H9 (cell line): ENCODE results near the gene FXN. TPM values are rescaled to one million over a fixed set of nuclear protein-coding genes. Genes with fewer than 3 reads are reported as not detected.
A peak's percentile ranks its signal among the peaks of the same experiment; 100 is the strongest.

Experiments used
- DNase-seq: peaks from one replicate; pipeline ENCODE4 v3.0.0-alpha.2; 2017
- H2AFZ ChIP-seq: one replicate; pipeline ENCODE4 v1.6.1; 2013; ENCODE audit warnings: mild to moderate bottlenecking, low read length, control low read depth, moderate library complexity
- H2AK5ac ChIP-seq: 2 replicates; pipeline ENCODE4 v1.6.1; 2013; ENCODE audit warnings: low read length, control low read depth, mixed read lengths; ENCODE audit not compliant: insufficient read length
- H2BK120ac ChIP-seq: one replicate; pipeline ENCODE4 v1.6.1; 2013; ENCODE audit warnings: low read depth, mild to moderate bottlenecking, low read length, control low read depth, inconsistent platforms; ENCODE audit not compliant: poor library complexity, severe bottlenecking
- H2BK12ac ChIP-seq: 2 replicates; pipeline ENCODE4 v1.6.1; 2013; ENCODE audit warnings: low read length, control low read depth, mixed read lengths, low read depth; ENCODE audit not compliant: insufficient read length
- H2BK15ac ChIP-seq: 2 replicates; pipeline ENCODE4 v1.6.1; 2013; ENCODE audit warnings: low read depth, low read length, control low read depth
- H2BK20ac ChIP-seq: one replicate; pipeline ENCODE4 v1.6.1; 2013; ENCODE audit warnings: low read depth, mild to moderate bottlenecking, low read length, control low read depth, inconsistent platforms; ENCODE audit not compliant: poor library complexity, severe bottlenecking
- H2BK5ac ChIP-seq: 2 replicates; pipeline ENCODE4 v1.6.1; 2013; ENCODE audit warnings: low read length, control low read depth, mixed read lengths; ENCODE audit not compliant: insufficient read length
- H3K14ac ChIP-seq: 2 replicates; pipeline ENCODE4 v1.6.1; 2013; ENCODE audit warnings: low read length, control low read depth; ENCODE audit not compliant: insufficient read depth
- H3K18ac ChIP-seq: 2 replicates; pipeline ENCODE4 v1.6.1; 2013; ENCODE audit warnings: low read depth, mild to moderate bottlenecking, mixed read lengths, low read length, control low read depth; ENCODE audit not compliant: insufficient read length
- H3K23ac ChIP-seq: 2 replicates; pipeline ENCODE4 v1.6.1; 2013; ENCODE audit warnings: low read length, control low read depth, mixed read lengths, low read depth; ENCODE audit not compliant: insufficient read length
- H3K23me2 ChIP-seq: 2 replicates; pipeline ENCODE4 v1.6.1; 2013; ENCODE audit warnings: low read depth, mild to moderate bottlenecking, mixed read lengths, low read length, control low read depth; ENCODE audit not compliant: insufficient read length, poor library complexity, severe bottlenecking
- H3K27ac ChIP-seq: 2 replicates; pipeline ENCODE4 v1.5.1; 2013; ENCODE audit warnings: low read length, control low read depth, mixed read lengths, low read depth; ENCODE audit not compliant: insufficient read length
- H3K27me3 ChIP-seq: 2 replicates; pipeline ENCODE4 v1.6.1; 2013; ENCODE audit warnings: low read length, control low read depth, inconsistent platforms; ENCODE audit not compliant: insufficient read depth
- H3K4ac ChIP-seq: 2 replicates; pipeline ENCODE4 v1.6.1; 2013; ENCODE audit warnings: low read depth, mild to moderate bottlenecking, control low read depth, inconsistent platforms, low read length, moderate library complexity
- H3K4me1 ChIP-seq: 2 replicates; pipeline ENCODE4 v1.6.1; 2013; ENCODE audit warnings: low read length, control low read depth, inconsistent platforms; ENCODE audit not compliant: insufficient read depth
- H3K4me2 ChIP-seq: 2 replicates; pipeline ENCODE4 v1.6.1; 2013; ENCODE audit warnings: low read length, control low read depth, mixed read lengths; ENCODE audit not compliant: insufficient read length, insufficient read depth
- H3K56ac ChIP-seq: 2 replicates; pipeline ENCODE4 v1.6.1; 2013; ENCODE audit warnings: low read depth, mild to moderate bottlenecking, mixed read lengths, low read length, control low read depth; ENCODE audit not compliant: insufficient read length
- H3K79me1 ChIP-seq: 2 replicates; pipeline ENCODE4 v1.6.1; 2013; ENCODE audit warnings: low read depth, mild to moderate bottlenecking, moderate library complexity, low read length, control low read depth, inconsistent platforms; ENCODE audit not compliant: insufficient read depth, poor library complexity, severe bottlenecking
- H3K79me2 ChIP-seq: 2 replicates; pipeline ENCODE4 v1.6.1; 2013; ENCODE audit warnings: low read length, control low read depth, inconsistent platforms; ENCODE audit not compliant: insufficient read depth
- H3K9ac ChIP-seq: 2 replicates; pipeline ENCODE4 v1.6.1; 2013; ENCODE audit warnings: low read length, control low read depth, mixed read lengths; ENCODE audit not compliant: insufficient read length; ENCODE audit errors: extremely low read depth
- H3K9me3 ChIP-seq: one replicate; pipeline ENCODE4 v1.6.1; 2013; ENCODE audit warnings: low read depth, low read length, inconsistent platforms; ENCODE audit not compliant: control insufficient read depth
- H3T11ph ChIP-seq: one replicate; pipeline ENCODE4 v1.6.1; 2013; ENCODE audit warnings: mild to moderate bottlenecking, low read length, control low read depth, inconsistent platforms
- H4K20me1 ChIP-seq: one replicate; pipeline ENCODE4 v1.6.1; 2013; ENCODE audit not compliant: control insufficient read depth, insufficient read length, insufficient read depth
- H4K5ac ChIP-seq: 2 replicates; pipeline ENCODE4 v1.6.1; 2013; ENCODE audit warnings: low read depth, mild to moderate bottlenecking, mixed read lengths, low read length, control low read depth; ENCODE audit not compliant: insufficient read length
- H4K8ac ChIP-seq: replicated peaks from 2 replicates; pipeline ENCODE4 v1.6.1; 2013; ENCODE audit warnings: low read length, control low read depth, mixed read lengths, low read depth; ENCODE audit not compliant: insufficient read length
- H4K91ac ChIP-seq: 2 replicates; pipeline ENCODE4 v1.6.1; 2013; ENCODE audit warnings: low read depth, mild to moderate bottlenecking, moderate library complexity, mixed read lengths, low read length, control low read depth; ENCODE audit not compliant: insufficient read length
- H3K27ac Mint-ChIP-seq, 3 experiments: 2 replicates in 2 of 3; 3 replicates in 1 of 3; pipeline ENCODE4 v1.8.0; 2020 to 2021; ENCODE audit warnings: mixed read lengths in 3 of 3, mild to moderate bottlenecking in 1 of 3, moderate library complexity in 1 of 3
- H3K27me3 Mint-ChIP-seq: 2 replicates; pipeline ENCODE4 v1.8.0; 2021; ENCODE audit warnings: low read depth, mild to moderate bottlenecking, moderate library complexity, mixed read lengths
- H3K36me3 Mint-ChIP-seq, 3 experiments: 2 replicates in 2 of 3; 3 replicates in 1 of 3; pipeline ENCODE4 v1.8.0; 2020 to 2021; ENCODE audit warnings: low read depth in 3 of 3, mixed read lengths in 3 of 3; ENCODE audit not compliant: insufficient read depth in 1 of 3
- H3K4me1 Mint-ChIP-seq, 2 experiments: 2 replicates each; pipeline ENCODE4 v1.8.0; 2020; ENCODE audit warnings: mixed read lengths in 2 of 2
- H3K4me3 Mint-ChIP-seq, 2 experiments: 2 replicates in 1 of 2; 3 replicates in 1 of 2; pipeline ENCODE4 v1.8.0; 2020 to 2021; ENCODE audit warnings: mild to moderate bottlenecking in 2 of 2, mixed read lengths in 2 of 2, moderate library complexity in 1 of 2
- H3K9me3 Mint-ChIP-seq, 2 experiments: 2 replicates in 1 of 2; 3 replicates in 1 of 2; pipeline ENCODE4 v1.8.0; 2020; ENCODE audit warnings: mild to moderate bottlenecking in 2 of 2, mixed read lengths in 2 of 2, moderate library complexity in 1 of 2
- CTCF ChIP-seq: fragments of 200-600 bp; sonication (generic); conservative IDR thresholded peaks from 3 replicates; pipeline ENCODE4 v1.8.0; 2021; ENCODE audit warnings: antibody characterized with exemption, mild to moderate bottlenecking
- WGBS: extraction: QIAGEN DNeasy Blood & Tissue Kit; methylation state at CpG from one replicate; pipeline ENCODE4 v1.1.7; 2013; ENCODE audit warnings: missing lambda C conversion rate, low lambda C conversion rate, mixed read lengths; ENCODE audit not compliant: insufficient read length; ENCODE audit errors: extremely low coverage; 5-methylcytosine and 5-hydroxymethylcytosine counted together
- total RNA-seq: library from RNA; stranded (reverse); gene quantifications from 2 replicates; pipeline ENCODE4 v1.2.1, GENCODE V29; 2021

FXN gene
- total RNA-seq, 1 experiment from 2014 or later: 34.4 TPM

GRCh38 chr9:69001921-69002320 lies 33.6 kb upstream of the FXN start:
- H3K79me2 ChIP-seq: no peaks in the 10 kb centered on the region
- H2BK15ac ChIP-seq: no peak overlapping the region
- H3K56ac ChIP-seq: no peak overlapping the region
- H3K4me1 ChIP-seq: no peaks in the 10 kb centered on the region
- no peak overlapping the region for H3K4ac ChIP-seq
- no peak overlapping the region for H3K27ac ChIP-seq
- Mint-ChIP-seq H3K4me3 (no peak overlapping the region), H3K27me3 (no peaks in the 10 kb centered on the region), H3K27ac (peak overlapping the region in 1 of 3 experiments; percentile 17; a peak in 1 of 7 replicates), H3K4me1 (peaks cover 21 to 28% of the 10 kb centered on the region in 2 experiments), H3K9me3 (no peaks in the 10 kb centered on the region), H3K36me3 (no peaks in the 10 kb centered on the region)
- no peak for DNase-seq
- no peak overlapping the region for H3T11ph ChIP-seq
- H4K8ac ChIP-seq: no peak overlapping the region
- no peak overlapping the region for H2BK5ac ChIP-seq
- no peak for TF ChIP-seq CTCF
- H2BK120ac ChIP-seq: no peak overlapping the region
- H3K9ac ChIP-seq: no peak overlapping the region
- WGBS: no CpG with 5 or more reads among the region's 8 CpGs
- H4K91ac ChIP-seq: no peak overlapping the region
- no peak overlapping the region for H3K4me2 ChIP-seq
- no peak overlapping the region for H2AFZ ChIP-seq
- no peak overlapping the region for H2BK12ac ChIP-seq
- no peaks in the 10 kb centered on the region for H3K79me1 ChIP-seq
- H3K23ac ChIP-seq: no peak overlapping the region
- H3K27me3 ChIP-seq: no peaks in the 10 kb centered on the region
- no peaks in the 10 kb centered on the region for H3K9me3 ChIP-seq
- H4K20me1 ChIP-seq: no peaks in the 10 kb centered on the region
- H3K18ac ChIP-seq: no peak overlapping the region
- H2AK5ac ChIP-seq: no peak overlapping the region
- no peak overlapping the region for H3K14ac ChIP-seq
- no peaks in the 10 kb centered on the region for H3K23me2 ChIP-seq
- no peak overlapping the region for H4K5ac ChIP-seq
- no peak overlapping the region for H2BK20ac ChIP-seq
